ENCODE results near the gene IFI30. TPM values are rescaled to one million over a fixed set of nuclear protein-coding genes. Genes with fewer than 3 reads are reported as not detected.

IFI30 gene
- total RNA-seq, 1 donor from 2014 or later: 682 TPM

- intact Hi-C loops (cut with DNase I): no loop called here
- Histone ChIP-seq H3K9me3 (no peaks in the 10 kb centered on the region), H3K27me3 (ENCODE audit: low read depth) (peaks cover 11% of the 10 kb centered on the region), H3K36me3 (no peaks in the 10 kb centered on the region), H3K27ac (no peak overlapping the region), H3K4me3 (no peak overlapping the region), H3K4me1 (peaks cover 18% of the 10 kb centered on the region)
- no peak for DNase-seq
- ATAC-seq: no peak
- no peak for TF ChIP-seq CTCF (IDR thresholded peaks at IDR 0.05)
These were observed 47.1 kb downstream of the IFI30 start for GRCh38 chr19:18220632-18221275.

- Histone ChIP-seq H3K4me1 (peaks cover 25% of the 10 kb centered on the region), H3K36me3 (no peaks in the 10 kb centered on the region), H3K27ac (no peak overlapping the region), H3K27me3 (ENCODE audit: low read depth) (peaks cover 24% of the 10 kb centered on the region), H3K4me3 (no peak overlapping the region), H3K9me3 (no peaks in the 10 kb centered on the region)
- no peak for DNase-seq
- ATAC-seq: no peak
- intact Hi-C loops (cut with DNase I): no loop called here
- no peak for TF ChIP-seq CTCF (IDR thresholded peaks at IDR 0.05)
These were observed 48.5 kb downstream of the IFI30 start for GRCh38 chr19:18221815-18222725.

- TF ChIP-seq CTCF (IDR thresholded peaks at IDR 0.05): no peak
- intact Hi-C loops (cut with DNase I): no loop called here
- peaks cover 34% of the 10 kb centered on the region for H3K27me3 ChIP-seq (ENCODE audit: low read depth)
These were observed 50.4 kb downstream of the IFI30 start for GRCh38 chr19:18223860-18224524.

GRCh38 chr19:18224525-18225354, 51.1 kb downstream of the IFI30 start:
- DNase-seq (peak; percentile 98), ATAC-seq (peak; percentile 99)
- no peaks in the 10 kb centered on the region for H3K9me3 ChIP-seq
- intact Hi-C loops (cut with DNase I): no loop called here
- H3K4me1 ChIP-seq: peaks cover 25% of the 10 kb centered on the region
- H3K27me3 ChIP-seq (ENCODE audit: low read depth): peaks cover 34% of the 10 kb centered on the region
- H3K27ac ChIP-seq: peak overlapping the region; percentile 32
- TF ChIP-seq CTCF (IDR thresholded peaks at IDR 0.05): no peak
- H3K36me3 ChIP-seq: no peaks in the 10 kb centered on the region
- peak overlapping the region; percentile 55 for H3K4me3 ChIP-seq

More at GRCh38 chr19:18223860-18224524, 50.4 kb downstream of the IFI30 start:
- ATAC-seq (peak; percentile 38 to 45), DNase-seq (peak; percentile 70)
- Histone ChIP-seq H3K36me3 (no peaks in the 10 kb centered on the region), H3K4me3 (peak overlapping the region; percentile 55), H3K4me1 (peaks cover 25% of the 10 kb centered on the region), H3K9me3 (no peaks in the 10 kb centered on the region), H3K27ac (peak overlapping the region; percentile 32)

- no peaks in the 10 kb centered on the region for H3K9me3 ChIP-seq
- intact Hi-C loops (cut with DNase I): no loop called here
- H3K36me3 ChIP-seq: no peaks in the 10 kb centered on the region
- TF ChIP-seq CTCF (IDR thresholded peaks at IDR 0.05): no peak
- peaks cover 34% of the 10 kb centered on the region for H3K27me3 ChIP-seq (ENCODE audit: low read depth)
- DNase-seq (no peak), ATAC-seq (no peak)
- H3K4me1 ChIP-seq: peaks cover 25% of the 10 kb centered on the region
- peak overlapping the region; percentile 24 for H3K27ac ChIP-seq
- peak overlapping the region; percentile 55 for H3K4me3 ChIP-seq
These were observed 51.7 kb downstream of the IFI30 start for GRCh38 chr19:18225355-18225701.

Data from lower lobe of right lung (tissue), 2 donors.